ENCODE measurements around the gene PJA2. TPM values are rescaled to one million over a fixed set of nuclear protein-coding genes. Genes with fewer than 3 reads are reported as not detected.

The PJA2 gene
- total RNA-seq, 2 experiments from 2014 or later: 66.1 to 67.1 TPM

- H3K36me3 Mint-ChIP-seq (ENCODE audit: low read depth): no peaks in the 10 kb centered on the region
- POLR2A ChIA-PET: interaction anchor here (1.1 kb wide), 1 partner anchor 83 kb away, joined by 4 read pairs; the partner anchor contains the start of gene PJA2
- CTCF ChIA-PET: no interaction called here
- no peaks in the 10 kb centered on the region for H3K27me3 Mint-ChIP-seq
- no peaks in the 10 kb centered on the region for H3K9me3 Mint-ChIP-seq
- H3K4me1 Mint-ChIP-seq: no peaks in the 10 kb centered on the region
- DNase-seq: no peak
- H3K27ac Mint-ChIP-seq: no peak overlapping the region
- H3K4me3 Mint-ChIP-seq: no peak overlapping the region
Measured at GRCh38 chr5:109326919-109327318, 82.9 kb downstream of the PJA2 start.

GRCh38 chr5:109325456-109325855 is 84.3 kb downstream of the PJA2 start:
- Mint-ChIP-seq H3K36me3 (ENCODE audit: low read depth) (no peaks in the 10 kb centered on the region), H3K4me3 (no peak overlapping the region), H3K27ac (no peak overlapping the region), H3K27me3 (no peaks in the 10 kb centered on the region), H3K9me3 (no peaks in the 10 kb centered on the region), H3K4me1 (no peaks in the 10 kb centered on the region)
- no peak for DNase-seq
- ChIA-PET POLR2A (no interaction called here), CTCF (no interaction called here)

- no peaks in the 10 kb centered on the region for H3K36me3 Mint-ChIP-seq (ENCODE audit: low read depth)
- POLR2A ChIA-PET: no interaction called here
- CTCF ChIA-PET: no interaction called here
Measured at GRCh38 chr5:109324931-109325330, 84.8 kb downstream of the PJA2 start.

GRCh38 chr5:109324351-109324750 is 85.4 kb downstream of the PJA2 start:
- no peak for DNase-seq
- Mint-ChIP-seq H3K36me3 (ENCODE audit: low read depth) (no peaks in the 10 kb centered on the region), H3K9me3 (no peaks in the 10 kb centered on the region), H3K27ac (no peak overlapping the region), H3K27me3 (no peaks in the 10 kb centered on the region), H3K4me3 (no peak overlapping the region), H3K4me1 (no peaks in the 10 kb centered on the region)
- POLR2A ChIA-PET: no interaction called here
- CTCF ChIA-PET: no interaction called here

More at GRCh38 chr5:109324931-109325330, 84.8 kb downstream of the PJA2 start:
- no peak for DNase-seq
- Mint-ChIP-seq H3K4me1 (no peaks in the 10 kb centered on the region), H3K27ac (no peak overlapping the region), H3K4me3 (no peak overlapping the region), H3K9me3 (no peaks in the 10 kb centered on the region), H3K27me3 (no peaks in the 10 kb centered on the region)

GRCh38 chr5:109322694-109323093 is 87.1 kb downstream of the PJA2 start:
- H3K4me1 Mint-ChIP-seq: no peaks in the 10 kb centered on the region
- POLR2A ChIA-PET: no interaction called here
- no peak overlapping the region for H3K4me3 Mint-ChIP-seq
- H3K27ac Mint-ChIP-seq: no peak overlapping the region
- H3K9me3 Mint-ChIP-seq: no peaks in the 10 kb centered on the region
- no peaks in the 10 kb centered on the region for H3K36me3 Mint-ChIP-seq (ENCODE audit: low read depth)
- H3K27me3 Mint-ChIP-seq: no peaks in the 10 kb centered on the region
- no peak for DNase-seq
- CTCF ChIA-PET: no interaction called here

- no peaks in the 10 kb centered on the region for H3K4me1 Mint-ChIP-seq
- DNase-seq: no peak
- no peaks in the 10 kb centered on the region for H3K36me3 Mint-ChIP-seq (ENCODE audit: low read depth)
- H3K9me3 Mint-ChIP-seq: no peaks in the 10 kb centered on the region
- ChIA-PET POLR2A (no interaction called here), CTCF (no interaction called here)
- no peak overlapping the region for H3K4me3 Mint-ChIP-seq
- no peak overlapping the region for H3K27ac Mint-ChIP-seq
- no peaks in the 10 kb centered on the region for H3K27me3 Mint-ChIP-seq
Measured at GRCh38 chr5:109319351-109319750, 90.4 kb downstream of the PJA2 start.

GRCh38 chr5:109318455-109319108 is 91.2 kb downstream of the PJA2 start:
- no peak for DNase-seq
- ChIA-PET CTCF (no interaction called here), POLR2A (no interaction called here)
- no peak overlapping the region for H3K4me3 Mint-ChIP-seq
- no peaks in the 10 kb centered on the region for H3K9me3 Mint-ChIP-seq
- no peaks in the 10 kb centered on the region for H3K4me1 Mint-ChIP-seq
- H3K36me3 Mint-ChIP-seq (ENCODE audit: low read depth): no peaks in the 10 kb centered on the region
- no peaks in the 10 kb centered on the region for H3K27me3 Mint-ChIP-seq
- H3K27ac Mint-ChIP-seq: no peak overlapping the region

GRCh38 chr5:109316634-109317033 is 93.1 kb downstream of the PJA2 start:
- ChIA-PET POLR2A (no interaction called here), CTCF (interaction anchor here (0.6 kb wide), 1 partner anchor 418 kb away, joined by 3 read pairs; no protein-coding TSS in a partner anchor)
- H3K36me3 Mint-ChIP-seq (ENCODE audit: low read depth): no peaks in the 10 kb centered on the region
- H3K9me3 Mint-ChIP-seq: no peaks in the 10 kb centered on the region
- DNase-seq: no peak
- no peak overlapping the region for H3K27ac Mint-ChIP-seq
- no peaks in the 10 kb centered on the region for H3K27me3 Mint-ChIP-seq
- H3K4me3 Mint-ChIP-seq: no peak overlapping the region
- H3K4me1 Mint-ChIP-seq: no peaks in the 10 kb centered on the region

GRCh38 chr5:109315245-109315644 is 94.5 kb downstream of the PJA2 start:
- Mint-ChIP-seq H3K9me3 (no peaks in the 10 kb centered on the region), H3K36me3 (ENCODE audit: low read depth) (no peaks in the 10 kb centered on the region), H3K27me3 (no peaks in the 10 kb centered on the region), H3K4me3 (no peak overlapping the region), H3K27ac (no peak overlapping the region), H3K4me1 (no peaks in the 10 kb centered on the region)
- DNase-seq: no peak
- ChIA-PET CTCF (no interaction called here), POLR2A (interaction anchor here (0.6 kb wide), 1 partner anchor 49 kb away, joined by 3 read pairs; no protein-coding TSS in a partner anchor)

GRCh38 chr5:109313127-109313526 is 96.6 kb downstream of the PJA2 start:
- no peak overlapping the region for H3K4me3 Mint-ChIP-seq
- no peaks in the 10 kb centered on the region for H3K36me3 Mint-ChIP-seq (ENCODE audit: low read depth)
- no peaks in the 10 kb centered on the region for H3K4me1 Mint-ChIP-seq
- peaks cover 2% of the 10 kb centered on the region for H3K27me3 Mint-ChIP-seq
- no peak for DNase-seq
- ChIA-PET POLR2A (no interaction called here), CTCF (no interaction called here)
- H3K9me3 Mint-ChIP-seq: no peaks in the 10 kb centered on the region
- no peak overlapping the region for H3K27ac Mint-ChIP-seq

GRCh38 chr5:109312695-109313094 is 97.1 kb downstream of the PJA2 start:
- Mint-ChIP-seq H3K27me3 (peaks cover 2% of the 10 kb centered on the region), H3K36me3 (ENCODE audit: low read depth) (no peaks in the 10 kb centered on the region), H3K9me3 (no peaks in the 10 kb centered on the region), H3K27ac (no peak overlapping the region), H3K4me1 (no peaks in the 10 kb centered on the region), H3K4me3 (no peak overlapping the region)
- DNase-seq: no peak
- ChIA-PET CTCF (no interaction called here), POLR2A (no interaction called here)

- Mint-ChIP-seq H3K36me3 (ENCODE audit: low read depth) (no peaks in the 10 kb centered on the region), H3K4me1 (no peaks in the 10 kb centered on the region), H3K27me3 (peaks cover 2% of the 10 kb centered on the region), H3K4me3 (no peak overlapping the region), H3K9me3 (no peaks in the 10 kb centered on the region), H3K27ac (no peak overlapping the region)
- ChIA-PET POLR2A (no interaction called here), CTCF (no interaction called here)
- no peak for DNase-seq
Measured at GRCh38 chr5:109310315-109310714, 99.5 kb downstream of the PJA2 start.

GRCh38 chr5:109309326-109310063 is 100.3 kb downstream of the PJA2 start:
- DNase-seq: no peak
- ChIA-PET CTCF (interaction anchor here (0.7 kb wide), 1 partner anchor 8 kb away, joined by 3 read pairs; no protein-coding TSS in a partner anchor), POLR2A (no interaction called here)
- H3K27ac Mint-ChIP-seq: no peak overlapping the region
- H3K27me3 Mint-ChIP-seq: peaks cover 2% of the 10 kb centered on the region
- no peaks in the 10 kb centered on the region for H3K36me3 Mint-ChIP-seq (ENCODE audit: low read depth)
- H3K9me3 Mint-ChIP-seq: no peaks in the 10 kb centered on the region
- H3K4me1 Mint-ChIP-seq: no peaks in the 10 kb centered on the region
- H3K4me3 Mint-ChIP-seq: no peak overlapping the region

- H3K9me3 Mint-ChIP-seq: no peaks in the 10 kb centered on the region
- no peak for DNase-seq
- H3K27ac Mint-ChIP-seq: no peak overlapping the region
- H3K4me1 Mint-ChIP-seq: no peaks in the 10 kb centered on the region
- H3K36me3 Mint-ChIP-seq (ENCODE audit: low read depth): no peaks in the 10 kb centered on the region
- no peak overlapping the region for H3K4me3 Mint-ChIP-seq
- CTCF ChIA-PET: no interaction called here
- H3K27me3 Mint-ChIP-seq: peaks cover 2% of the 10 kb centered on the region
- POLR2A ChIA-PET: no interaction called here
Measured at GRCh38 chr5:109307951-109308350, 101.8 kb downstream of the PJA2 start.

Measured in activated CD4-positive, alpha-beta memory T cell treated with anti-CD3 and anti-CD28 coated beads, Interleukin-2, amount 10 ng/mL, durations not matched to agents 7 days and 5 days (primary cell).